Endothelial cell (in vitro differentiated cells): ENCODE measurements around the gene MCTP1. TPM values are rescaled to one million over a fixed set of nuclear protein-coding genes. Genes with fewer than 3 reads are reported as not detected.

ENCODE experiments used
- DNase-seq: peaks from one replicate; pipeline ENCODE4 v3.0.0; 2021; ENCODE audit warnings: low spot score
- H3K27ac Mint-ChIP-seq: one replicate; pipeline ENCODE4 v1.8.0; 2021; ENCODE audit warnings: mixed read lengths, inconsistent platforms; ENCODE audit not compliant: unreplicated experiment
- H3K27me3 Mint-ChIP-seq: one replicate; pipeline ENCODE4 v1.8.0; 2021; ENCODE audit warnings: mild to moderate bottlenecking, moderate library complexity, mixed read lengths, inconsistent platforms; ENCODE audit not compliant: unreplicated experiment
- H3K36me3 Mint-ChIP-seq: one replicate; pipeline ENCODE4 v1.8.0; 2021; ENCODE audit warnings: mild to moderate bottlenecking, low read depth, mixed read lengths, inconsistent platforms; ENCODE audit not compliant: unreplicated experiment
- H3K4me1 Mint-ChIP-seq: one replicate; pipeline ENCODE4 v1.8.0; 2021; ENCODE audit warnings: mild to moderate bottlenecking, mixed read lengths, inconsistent platforms; ENCODE audit not compliant: unreplicated experiment
- H3K4me3 Mint-ChIP-seq: one replicate; pipeline ENCODE4 v1.8.0; 2021; ENCODE audit warnings: mild to moderate bottlenecking, mixed read lengths, inconsistent platforms; ENCODE audit not compliant: unreplicated experiment
- H3K9me3 Mint-ChIP-seq: one replicate; pipeline ENCODE4 v1.8.0; 2021; ENCODE audit warnings: mixed read lengths, inconsistent platforms; ENCODE audit not compliant: unreplicated experiment
- CTCF ChIP-seq: fragments of 200-600 bp; sonication (generic); IDR thresholded peaks from one replicate; pipeline ENCODE4 v1.5.0; 2021; ENCODE audit warnings: antibody characterized with exemption; ENCODE audit not compliant: unreplicated experiment
- total RNA-seq: library from RNA; stranded (reverse); fragmentation: NEBNext Ultra II Directional; extraction: Animal tissue kit (Norgen Biotek cat#: 25700); gene quantifications from one replicate; pipeline ENCODE4 v1.2.1, GENCODE V29; 2021; ENCODE audit not compliant: unreplicated experiment

Gene MCTP1
- total RNA-seq, 1 donor from 2014 or later, result 2.2 TPM

GRCh38 chr5:94872526-94872925 lies 412.4 kb downstream of the MCTP1 start:
- no peak for TF ChIP-seq CTCF
- no peaks in the 10 kb centered on the region for H3K9me3 Mint-ChIP-seq
- no peak overlapping the region for H3K27ac Mint-ChIP-seq
- peaks cover 3% of the 10 kb centered on the region for H3K4me1 Mint-ChIP-seq
- no peaks in the 10 kb centered on the region for H3K27me3 Mint-ChIP-seq
- no peaks in the 10 kb centered on the region for H3K36me3 Mint-ChIP-seq
- DNase-seq, result no peak
- no peak overlapping the region for H3K4me3 Mint-ChIP-seq

GRCh38 chr5:94870511-94871183 lies 414.2 kb downstream of the MCTP1 start:
- Mint-ChIP-seq H3K36me3 (no peaks in the 10 kb centered on the region), H3K4me1 (peaks cover 3% of the 10 kb centered on the region), H3K9me3 (no peaks in the 10 kb centered on the region), H3K4me3 (no peak overlapping the region), H3K27ac (no peak overlapping the region), H3K27me3 (peaks cover 2% of the 10 kb centered on the region)
- no peak for TF ChIP-seq CTCF
- DNase-seq, result no peak

- DNase-seq, result no peak
- Mint-ChIP-seq H3K27me3 (peaks cover 2% of the 10 kb centered on the region), H3K27ac (no peak overlapping the region), H3K36me3 (no peaks in the 10 kb centered on the region), H3K4me1 (peaks cover 3% of the 10 kb centered on the region), H3K4me3 (no peak overlapping the region), H3K9me3 (no peaks in the 10 kb centered on the region)
- no peak for TF ChIP-seq CTCF
Measured at GRCh38 chr5:94869921-94870320, 415.0 kb downstream of the MCTP1 start.

GRCh38 chr5:94863951-94864350 lies 420.9 kb downstream of the MCTP1 start:
- Mint-ChIP-seq H3K9me3 (no peaks in the 10 kb centered on the region), H3K4me1 (peaks cover 4% of the 10 kb centered on the region), H3K4me3 (no peak overlapping the region), H3K36me3 (no peaks in the 10 kb centered on the region), H3K27me3 (peaks cover 2% of the 10 kb centered on the region), H3K27ac (no peak overlapping the region)
- no peak for TF ChIP-seq CTCF
- DNase-seq, result no peak

- no peak overlapping the region for H3K27ac Mint-ChIP-seq
- no peak for DNase-seq
- no peaks in the 10 kb centered on the region for H3K36me3 Mint-ChIP-seq
- H3K4me3 Mint-ChIP-seq, result no peak overlapping the region
- no peaks in the 10 kb centered on the region for H3K4me1 Mint-ChIP-seq
- no peaks in the 10 kb centered on the region for H3K9me3 Mint-ChIP-seq
- no peak for TF ChIP-seq CTCF
- no peaks in the 10 kb centered on the region for H3K27me3 Mint-ChIP-seq
Measured at GRCh38 chr5:94857111-94857510, 427.8 kb downstream of the MCTP1 start.
